Calu3 (cell line): ENCODE measurements around the gene GPR183. TPM values are rescaled to one million over a fixed set of nuclear protein-coding genes. Genes with fewer than 3 reads are reported as not detected.

Source experiments
- BruUV-seq: library from RNA; stranded (reverse); fragments of 400-500 nt; replicated peaks from 2 replicates; lab custom pipeline; 2021; lab: Mats Ljungman, UMichigan
- CTCF ChIA-PET: fragments of 300-600 bp; sonication (Branson Sonifier 250); formaldehyde crosslinking; loops from one replicate; lab custom pipeline; 2022; ENCODE audit warnings: antibody characterized with exemption; lab: Charles Lee
- DNase-seq: peaks from one replicate; pipeline ENCODE4 v3.0.0; 2022
- H3K27ac Mint-ChIP-seq: one replicate; pipeline ENCODE4 v1.8.0; 2022; ENCODE audit warnings: mixed read lengths; ENCODE audit not compliant: unreplicated experiment
- H3K27me3 Mint-ChIP-seq: one replicate; pipeline ENCODE4 v1.8.0; 2022; ENCODE audit warnings: mixed read lengths; ENCODE audit not compliant: unreplicated experiment
- H3K36me3 Mint-ChIP-seq: one replicate; pipeline ENCODE4 v1.8.0; 2022; ENCODE audit warnings: mild to moderate bottlenecking, moderate library complexity, mixed read lengths; ENCODE audit not compliant: insufficient read depth, unreplicated experiment
- H3K4me1 Mint-ChIP-seq: one replicate; pipeline ENCODE4 v1.8.0; 2022; ENCODE audit warnings: mild to moderate bottlenecking, low read depth, mixed read lengths; ENCODE audit not compliant: unreplicated experiment
- H3K4me3 Mint-ChIP-seq: one replicate; pipeline ENCODE4 v1.8.0; 2022; ENCODE audit warnings: mild to moderate bottlenecking, low read depth, moderate library complexity, mixed read lengths; ENCODE audit not compliant: unreplicated experiment
- H3K9me3 Mint-ChIP-seq: one replicate; pipeline ENCODE4 v1.8.0; 2022; ENCODE audit warnings: low read depth, mixed read lengths; ENCODE audit not compliant: unreplicated experiment
- intact Hi-C: fragments of 100-400 bp; cut with micrococcal nuclease; formaldehyde crosslinking; loops from one replicate; pipeline ENCODE4 v1.10.0; 2022; ENCODE audit not compliant: unreplicated experiment
- total RNA-seq: library from RNA; stranded (reverse); gene quantifications from 2 replicates; pipeline ENCODE4 v1.2.3, GENCODE V29; 2022
- TF ChIP-seq, protein P1 (sequence below): fragments of 200-600 bp; IDR thresholded peaks from one replicate; pipeline ENCODE4 v1.8.0; 2022; ENCODE audit warnings: antibody characterized with exemption; ENCODE audit not compliant: unreplicated experiment

The GPR183 gene
- total RNA-seq, 1 experiment from 2014 or later: not detected

DNA sequence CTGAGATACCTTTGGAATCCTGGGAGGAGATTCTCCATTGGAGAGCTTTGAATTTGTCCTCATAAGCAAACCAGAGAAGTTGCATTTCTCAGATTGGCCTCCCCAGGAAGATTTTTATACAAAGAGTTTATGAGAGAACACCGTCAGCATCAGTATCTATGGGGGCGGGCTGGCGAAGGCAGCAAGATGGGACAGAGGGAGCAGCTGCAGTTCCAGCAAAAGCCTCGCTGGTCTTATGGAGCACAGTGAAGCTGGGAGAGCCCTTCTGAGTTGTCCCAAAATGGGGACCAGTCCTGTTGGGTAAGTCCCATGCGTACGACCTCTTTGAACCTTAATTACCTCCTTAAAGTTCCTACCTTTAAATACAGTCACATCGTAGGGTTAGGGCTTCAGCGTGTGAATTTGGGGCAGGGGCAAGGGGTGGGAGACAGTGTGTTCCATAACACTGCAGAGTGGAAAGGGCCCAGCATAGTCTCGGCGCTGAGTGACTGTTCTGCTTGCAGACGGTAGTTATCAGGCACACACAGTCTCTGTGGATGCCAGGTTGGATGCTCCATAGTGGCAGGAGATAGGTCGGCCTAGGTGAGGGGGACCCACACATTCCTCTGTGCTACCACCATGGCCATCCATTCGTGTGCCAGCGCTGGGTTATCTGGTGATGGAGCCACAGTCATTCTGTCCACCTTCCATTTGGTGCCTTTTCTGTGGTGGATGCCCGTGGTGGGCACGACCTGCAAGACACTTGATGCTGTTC, 34.9 kb upstream of the GPR183 start:
- no peaks in the 10 kb centered on the region for H3K4me1 Mint-ChIP-seq
- no peaks in the 10 kb centered on the region for H3K27me3 Mint-ChIP-seq
- H3K27ac Mint-ChIP-seq: no peak overlapping the region
- intact Hi-C loops: no loop called here
- no peak overlapping the region for H3K4me3 Mint-ChIP-seq
- CTCF ChIA-PET: no interaction called here
- no TSS peak for BruUV-seq
- no peak for DNase-seq
- TF ChIP-seq, protein P1, sequence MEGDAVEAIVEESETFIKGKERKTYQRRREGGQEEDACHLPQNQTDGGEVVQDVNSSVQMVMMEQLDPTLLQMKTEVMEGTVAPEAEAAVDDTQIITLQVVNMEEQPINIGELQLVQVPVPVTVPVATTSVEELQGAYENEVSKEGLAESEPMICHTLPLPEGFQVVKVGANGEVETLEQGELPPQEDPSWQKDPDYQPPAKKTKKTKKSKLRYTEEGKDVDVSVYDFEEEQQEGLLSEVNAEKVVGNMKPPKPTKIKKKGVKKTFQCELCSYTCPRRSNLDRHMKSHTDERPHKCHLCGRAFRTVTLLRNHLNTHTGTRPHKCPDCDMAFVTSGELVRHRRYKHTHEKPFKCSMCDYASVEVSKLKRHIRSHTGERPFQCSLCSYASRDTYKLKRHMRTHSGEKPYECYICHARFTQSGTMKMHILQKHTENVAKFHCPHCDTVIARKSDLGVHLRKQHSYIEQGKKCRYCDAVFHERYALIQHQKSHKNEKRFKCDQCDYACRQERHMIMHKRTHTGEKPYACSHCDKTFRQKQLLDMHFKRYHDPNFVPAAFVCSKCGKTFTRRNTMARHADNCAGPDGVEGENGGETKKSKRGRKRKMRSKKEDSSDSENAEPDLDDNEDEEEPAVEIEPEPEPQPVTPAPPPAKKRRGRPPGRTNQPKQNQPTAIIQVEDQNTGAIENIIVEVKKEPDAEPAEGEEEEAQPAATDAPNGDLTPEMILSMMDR: no peak
- H3K36me3 Mint-ChIP-seq: peaks cover 7% of the 10 kb centered on the region
- no peaks in the 10 kb centered on the region for H3K9me3 Mint-ChIP-seq

DNA sequence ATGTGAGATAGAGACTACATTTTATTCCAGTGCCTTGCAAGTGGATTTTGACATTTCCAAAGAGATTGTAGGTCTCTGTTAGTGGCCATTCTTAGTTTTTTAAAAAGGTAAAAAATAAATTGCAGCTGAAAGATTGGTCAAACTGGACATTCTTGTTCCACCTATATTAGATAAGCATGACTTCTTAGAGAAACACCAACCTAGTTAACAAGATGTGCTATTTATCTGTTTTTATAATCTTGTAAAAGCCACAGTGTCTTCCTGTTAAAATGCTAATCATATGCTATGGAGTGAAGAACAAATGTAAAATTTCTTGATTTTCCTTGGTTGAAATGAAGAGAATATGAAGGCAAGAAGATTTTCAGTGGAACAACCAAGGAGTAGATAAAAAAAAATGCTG, 33.4 kb upstream of the GPR183 start:
- Mint-ChIP-seq H3K27me3 (no peaks in the 10 kb centered on the region), H3K9me3 (no peaks in the 10 kb centered on the region), H3K4me1 (no peaks in the 10 kb centered on the region), H3K27ac (no peak overlapping the region), H3K36me3 (peaks cover 7% of the 10 kb centered on the region), H3K4me3 (no peak overlapping the region)
- intact Hi-C loops: no loop called here
- BruUV-seq: no TSS peak
- TF ChIP-seq, protein P1: no peak
- no peak for DNase-seq
- CTCF ChIA-PET: no interaction called here

DNA sequence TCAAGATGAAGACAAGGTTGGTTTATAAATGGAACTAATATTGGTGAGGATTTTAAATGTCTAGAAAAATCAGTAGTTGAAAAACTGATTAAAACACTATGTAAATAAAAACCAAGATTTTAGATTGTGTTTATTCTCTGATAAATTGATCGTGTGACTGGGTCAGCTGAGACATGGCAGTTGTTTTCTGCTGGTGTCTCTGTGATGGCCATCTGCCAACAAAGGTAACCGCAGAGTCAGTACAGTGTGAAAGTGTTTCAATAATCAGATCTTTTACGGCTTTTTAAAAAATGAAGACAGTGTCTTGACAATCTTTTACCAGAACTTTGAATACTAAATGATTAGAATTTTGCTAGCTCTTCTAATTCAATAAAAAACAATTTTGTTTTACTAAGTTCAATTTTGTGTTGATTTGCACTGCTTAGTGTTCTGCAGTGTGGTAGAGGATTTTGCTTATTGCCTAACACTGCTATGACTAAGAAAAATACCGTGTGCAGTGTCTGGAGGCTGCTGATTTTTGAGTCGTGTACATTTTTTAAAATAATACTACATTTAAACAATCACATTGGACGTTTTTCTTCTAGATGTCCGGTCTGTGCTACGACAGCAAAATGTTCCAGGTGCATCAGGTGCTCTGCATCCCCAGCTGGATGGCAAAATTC, 32.7 kb upstream of the GPR183 start:
- peaks cover 7% of the 10 kb centered on the region for H3K36me3 Mint-ChIP-seq
- H3K9me3 Mint-ChIP-seq: no peaks in the 10 kb centered on the region
- H3K27ac Mint-ChIP-seq: no peak overlapping the region
- intact Hi-C loops: no loop called here
- TF ChIP-seq, protein P1: no peak
- H3K4me1 Mint-ChIP-seq: no peaks in the 10 kb centered on the region
- DNase-seq: no peak
- no TSS peak for BruUV-seq
- no peak overlapping the region for H3K4me3 Mint-ChIP-seq
- CTCF ChIA-PET: no interaction called here
- no peaks in the 10 kb centered on the region for H3K27me3 Mint-ChIP-seq

DNA sequence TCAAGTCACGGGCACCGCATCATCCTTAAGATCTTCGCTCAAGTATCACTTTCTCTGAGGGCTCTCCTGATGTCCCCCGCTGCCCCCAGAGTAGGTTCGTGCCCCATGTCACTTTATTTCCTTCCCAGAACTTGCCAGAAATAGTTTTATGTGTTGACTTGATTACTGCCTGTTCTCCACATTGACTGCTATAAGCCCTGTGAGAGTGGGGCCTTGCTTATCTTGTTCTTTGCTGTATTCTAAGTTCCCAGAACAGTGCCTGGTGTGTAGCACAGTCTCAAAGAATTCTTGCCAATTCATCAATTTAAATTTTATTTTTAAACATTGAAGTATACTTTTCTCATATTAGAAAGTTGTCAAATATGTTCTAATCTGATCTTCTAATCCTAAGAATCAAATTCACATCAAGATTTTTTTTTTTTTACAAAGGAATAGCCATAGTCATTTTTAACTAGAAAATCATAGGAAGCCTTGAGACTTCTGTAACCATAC, 32.1 kb upstream of the GPR183 start:
- H3K4me1 Mint-ChIP-seq: no peaks in the 10 kb centered on the region
- TF ChIP-seq, protein P1: no peak
- H3K4me3 Mint-ChIP-seq: no peak overlapping the region
- no TSS peak for BruUV-seq
- no peaks in the 10 kb centered on the region for H3K9me3 Mint-ChIP-seq
- H3K36me3 Mint-ChIP-seq: peaks cover 7% of the 10 kb centered on the region
- H3K27me3 Mint-ChIP-seq: no peaks in the 10 kb centered on the region
- intact Hi-C loops: no loop called here
- H3K27ac Mint-ChIP-seq: no peak overlapping the region
- CTCF ChIA-PET: no interaction called here
- DNase-seq: no peak
